Adrenal gland (tissue), 19 donors: ENCODE data around the gene CCL11. TPM values are rescaled to one million over a fixed set of nuclear protein-coding genes. Genes with fewer than 3 reads are reported as not detected.

ENCODE experiments used
- DNase-seq, 7 donors: peaks; one replicate each; pipeline ENCODE4 v3.0.0-alpha.2; 2019 to 2020
- H3K27ac ChIP-seq, 5 donors: fragments of 200-600 bp; sonication (generic) in 4 of 5; 1 replicate in 3 of 5; 2 replicates in 2 of 5; pipeline versions ENCODE4 v1.5.1 to v1.8.0; 2016 to 2020; ENCODE audit warnings: mild to moderate bottlenecking in 1 of 5
- H3K27me3 ChIP-seq: fragments of 200-600 bp; 2 replicates; pipeline ENCODE4 v1.8.0; 2021
- H3K36me3 ChIP-seq, 2 donors: fragments of 200-600 bp; replicated peaks in 1 of 2; 1 replicate in 1 of 2; 2 replicates in 1 of 2; pipeline versions ENCODE4 v1.5.1 to v1.8.0; 2018 to 2022
- H3K4me1 ChIP-seq, 2 donors: fragments of 200-600 bp; replicated peaks in 1 of 2; 1 replicate in 1 of 2; 2 replicates in 1 of 2; pipeline versions ENCODE4 v1.5.1 to v1.8.0; 2018 to 2021
- H3K4me3 ChIP-seq, 4 donors: fragments of 200-600 bp; sonication (generic) in 3 of 4; one replicate each; pipeline ENCODE4 v1.5.1; 2016 to 2018
- H3K9me3 ChIP-seq, 3 donors: fragments of 200-600 bp; sonication (generic) in 1 of 3; replicated peaks in 1 of 3; 1 replicate in 2 of 3; 2 replicates in 1 of 3; pipeline versions ENCODE4 v1.5.1 to v1.8.0; 2016 to 2021
- POLR2A ChIP-seq, 2 donors: fragments of 450-650 bp; IDR thresholded peaks; one replicate each; pipeline ENCODE4 v1.6.1; 2017; ENCODE audit warnings: antibody characterized with exemption in 2 of 2, mild to moderate bottlenecking in 2 of 2, moderate library complexity in 1 of 2
- WGBS, 4 donors: extraction: QIAGEN DNeasy Blood & Tissue Kit in 2 of 4; methylation state at CpG; one replicate each; pipeline versions ENCODE4 v1.1.5 to v1.1.7; 2013 to 2017; 5-methylcytosine and 5-hydroxymethylcytosine counted together
- intact Hi-C, 2 donors: fragments of 100-400 bp; cut with DNase I; formaldehyde crosslinking; loops; one replicate each; pipeline versions ENCODE4 v1.14.1 to v1.15.0; 2022 to 2023
- long read RNA-seq, 10 donors: library from polyadenylated mRNA in 3 of 10; unstranded in 2 of 10; stranded (forward) in 1 of 10; transcript quantifications; one replicate each; pipeline ENCODE4 v2.0.0 and lab custom pipeline, GENCODE V29; 2021 to 2026
- polyA plus RNA-seq, 3 donors: library from polyadenylated mRNA; stranded (reverse); fragments of 200-250 nt in 2 of 3; fragments of 350-450 nt in 1 of 3; fragmentation: Illumina TruSeq in 1 of 3; extraction: RNeasy Lipid Tissue Mini Kit (QIAGEN cat#74804) in 1 of 3; gene quantifications; one replicate each; pipeline ENCODE4 v1.2.3, GENCODE V29; 2013 to 2014
- total RNA-seq, 9 donors: library from RNA; depleted of rRNA in 4 of 9; stranded (reverse); fragments of >200 nt in 4 of 9; fragments of 120-200 nt in 1 of 9; fragmentation: NEBNext Ultra II Directional in 1 of 9; extraction: Animal tissue kit (Norgen Biotek cat#: 25700) in 1 of 9; gene quantifications; one replicate each; pipeline versions ENCODE4 v1.1.0 to v1.2.4, GENCODE V29; 2013 to 2023
- TF ChIP-seq, protein P1 (sequence below), 6 experiments: fragments of 450-650 bp in 4 of 6; fragments of 200-600 bp in 2 of 6; sonication (generic) in 1 of 6; IDR thresholded peaks; 1 replicate in 5 of 6; 2 replicates in 1 of 6; pipeline versions ENCODE4 v1.5.1 to v1.8.0; 2016 to 2021; ENCODE audit warnings: antibody characterized with exemption in 6 of 6, mild to moderate bottlenecking in 2 of 6, moderate library complexity in 1 of 6
- donor health status: healthy with polysubstance abuse.
- donor health status: Bipolar disorder and iron deficiency.
- donor health status: DM: yes; HTN: yes; CAD: no.
- donor health status: DM: no; HTN: no; CAD: no.
- donor health status: DM: no; HTN: no; CAD: no.
- donor health status: DM: yes; HTN: yes; CAD: no.

The CCL11 gene
- total RNA-seq (under 1 TPM in 2 of 9 donors, not detected in 7; 0.36 to 0.53 TPM), polyA plus RNA-seq (under 1 TPM; 0.24 to 0.88 (median 0.56) TPM)
- long read RNA-seq, donor 1: 0 reads
- long read RNA-seq, donor 2: 0 reads
- long read RNA-seq, donor 3: 0 reads
- long read RNA-seq, donor 4: 0 reads
- long read RNA-seq, donor 5, partial matches to known transcripts: 0 of 1 reads
- long read RNA-seq, donor 5, other reads (novel, unspliced or antisense): 0 of 1 reads
- long read RNA-seq, donor 6: 0 reads
- long read RNA-seq, donor 7: 0 reads
- long read RNA-seq, donor 8: 0 reads
- long read RNA-seq, donor 9: 0 reads
- long read RNA-seq, donor 10: 0 reads

DNA sequence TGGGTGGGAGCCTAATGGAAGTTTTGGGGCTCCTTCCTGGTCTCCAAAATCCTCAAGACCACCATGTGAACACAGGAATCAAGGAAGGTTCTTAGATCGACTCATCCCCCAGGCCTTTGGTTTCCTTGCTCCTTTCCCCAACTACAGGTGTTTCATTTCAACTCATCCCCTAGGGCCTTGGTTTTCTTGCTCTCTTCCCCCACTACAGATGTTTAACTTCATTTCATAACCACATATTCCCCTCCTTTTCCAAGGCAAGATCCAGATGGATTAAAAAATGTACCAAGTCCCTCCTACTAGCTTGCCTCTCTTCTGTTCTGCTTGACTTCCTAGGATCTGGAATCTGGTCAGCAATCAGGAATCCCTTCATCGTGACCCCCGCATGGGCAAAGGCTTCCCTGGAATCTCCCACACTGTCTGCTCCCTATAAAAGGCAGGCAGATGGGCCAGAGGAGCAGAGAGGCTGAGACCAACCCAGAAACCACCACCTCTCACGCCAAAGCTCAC is at the start of gene CCL11:
Gene CCL11 (plus strand): TSS at position 457 of the 507 bp plus-strand sequence. CDS start 67 bp downstream, outside the sequence.
- Histone ChIP-seq H3K9me3 (no peaks in the 10 kb centered on the region), H3K4me3 (no peak within 1 kb of the TSS), H3K27ac (no peak within 1 kb of the TSS), H3K4me1 (no peaks in the 10 kb centered on the region), H3K36me3 (no peaks in the 10 kb centered on the region), H3K27me3 (no peaks in the 10 kb centered on the region)
- DNase-seq: no peak
- intact Hi-C loops: no loop called here
- TF ChIP-seq, protein P1, sequence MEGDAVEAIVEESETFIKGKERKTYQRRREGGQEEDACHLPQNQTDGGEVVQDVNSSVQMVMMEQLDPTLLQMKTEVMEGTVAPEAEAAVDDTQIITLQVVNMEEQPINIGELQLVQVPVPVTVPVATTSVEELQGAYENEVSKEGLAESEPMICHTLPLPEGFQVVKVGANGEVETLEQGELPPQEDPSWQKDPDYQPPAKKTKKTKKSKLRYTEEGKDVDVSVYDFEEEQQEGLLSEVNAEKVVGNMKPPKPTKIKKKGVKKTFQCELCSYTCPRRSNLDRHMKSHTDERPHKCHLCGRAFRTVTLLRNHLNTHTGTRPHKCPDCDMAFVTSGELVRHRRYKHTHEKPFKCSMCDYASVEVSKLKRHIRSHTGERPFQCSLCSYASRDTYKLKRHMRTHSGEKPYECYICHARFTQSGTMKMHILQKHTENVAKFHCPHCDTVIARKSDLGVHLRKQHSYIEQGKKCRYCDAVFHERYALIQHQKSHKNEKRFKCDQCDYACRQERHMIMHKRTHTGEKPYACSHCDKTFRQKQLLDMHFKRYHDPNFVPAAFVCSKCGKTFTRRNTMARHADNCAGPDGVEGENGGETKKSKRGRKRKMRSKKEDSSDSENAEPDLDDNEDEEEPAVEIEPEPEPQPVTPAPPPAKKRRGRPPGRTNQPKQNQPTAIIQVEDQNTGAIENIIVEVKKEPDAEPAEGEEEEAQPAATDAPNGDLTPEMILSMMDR (IDR thresholded peaks at IDR 0.05): no peak
- TF ChIP-seq POLR2A (IDR thresholded peaks at IDR 0.05): no peak
- WGBS, 4 donors: 57 to 73% (median 66%) methylated on average over 4 of the region's 4 CpGs

DNA sequence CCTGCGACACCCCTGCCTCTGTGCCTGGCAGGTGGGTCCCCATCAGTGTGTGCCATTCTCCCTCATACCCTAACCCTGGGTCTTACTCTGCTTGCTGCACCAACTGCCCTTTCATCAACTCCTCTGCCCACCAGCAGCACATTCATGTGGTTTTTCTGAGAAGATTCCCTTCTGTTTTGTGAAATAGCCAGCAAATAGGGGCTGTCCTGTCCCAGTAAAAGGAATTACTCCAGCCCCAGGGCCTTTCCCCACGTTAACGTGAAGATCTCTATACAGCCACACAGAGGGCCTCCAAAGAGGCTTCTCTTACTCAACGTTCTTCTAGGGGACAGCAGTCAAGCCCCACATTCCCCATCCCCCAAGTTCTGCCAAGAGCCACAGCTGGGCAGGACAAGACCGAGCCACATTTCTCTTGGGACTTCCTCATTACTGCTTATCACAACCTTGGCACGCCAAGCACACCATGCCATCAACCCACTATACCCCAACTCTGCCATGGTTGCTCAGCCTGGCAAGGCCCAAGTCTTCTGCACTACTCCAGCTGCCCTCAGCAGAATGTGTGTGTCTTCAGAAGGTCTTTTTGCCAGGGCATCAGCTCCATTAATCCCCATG is 49.2 kb upstream of the CCL11 start:
- Histone ChIP-seq H3K4me1 (peaks cover 15 to 38% of the 10 kb centered on the region in 2 donors), H3K27ac (peak overlapping the region in 2 of 5 donors; percentile 27 to 67), H3K27me3 (no peaks in the 10 kb centered on the region), H3K4me3 (no peak overlapping the region), H3K9me3 (no peaks in the 10 kb centered on the region), H3K36me3 (no peaks in the 10 kb centered on the region)
- intact Hi-C loops: no loop called here
- no peak for DNase-seq
- WGBS, 4 donors: 72 to 80% (median 78%) methylated on average over 5 to 6 of the region's 6 CpGs
- TF ChIP-seq POLR2A (IDR thresholded peaks at IDR 0.05): no peak
- TF ChIP-seq, protein P1 (IDR thresholded peaks at IDR 0.05): no peak

DNA sequence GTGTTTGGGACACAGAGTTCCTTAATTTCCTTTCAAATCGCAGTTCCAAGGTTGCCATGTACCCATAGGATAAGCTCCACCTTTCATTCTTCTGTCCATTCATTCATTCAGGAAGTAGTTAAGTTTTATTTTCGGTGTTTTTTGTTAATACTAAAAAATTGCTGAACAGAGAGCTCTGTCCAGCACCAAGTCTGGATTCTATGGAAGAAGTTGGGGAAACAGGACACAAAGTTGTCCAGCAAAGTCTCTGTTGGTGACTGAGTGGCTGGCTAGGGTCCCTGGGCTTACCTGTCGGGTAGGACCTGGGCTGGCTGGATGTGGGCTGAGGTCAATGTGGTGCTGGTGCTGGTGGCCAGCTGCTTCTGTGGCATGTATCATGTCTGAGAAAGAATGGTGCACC is 48.1 kb upstream of the CCL11 start:
- Histone ChIP-seq H3K4me3 (no peak overlapping the region), H3K36me3 (no peaks in the 10 kb centered on the region), H3K4me1 (peaks cover 19 to 47% of the 10 kb centered on the region in 2 donors), H3K9me3 (no peaks in the 10 kb centered on the region), H3K27ac (no peak overlapping the region), H3K27me3 (no peaks in the 10 kb centered on the region)
- TF ChIP-seq POLR2A (IDR thresholded peaks at IDR 0.05): no peak
- TF ChIP-seq, protein P1 (IDR thresholded peaks at IDR 0.05): no peak
- no peak for DNase-seq
- intact Hi-C loops: no loop called here
- WGBS, 4 donors: 79 to 94% (median 85%) methylated on average over 3 of the region's 3 CpGs

DNA sequence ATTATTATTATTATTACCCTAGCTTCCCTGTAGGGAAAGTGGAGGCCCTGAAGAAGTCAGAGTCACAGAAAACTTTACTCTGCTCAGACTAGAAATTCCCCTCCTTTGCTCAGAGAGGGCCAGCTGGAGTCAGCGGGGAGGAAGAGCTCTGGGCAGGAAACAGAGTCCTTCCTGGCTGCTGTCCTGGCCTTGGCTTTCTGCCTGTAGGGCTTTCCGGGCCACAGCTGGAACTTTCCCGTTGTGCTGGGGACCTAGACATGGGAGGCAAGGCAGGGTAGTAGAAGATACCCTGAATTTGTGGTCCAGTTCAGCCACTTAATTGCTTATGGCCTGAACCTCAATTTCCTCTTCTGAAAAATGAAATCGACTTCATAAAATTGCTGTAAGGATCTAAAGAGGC is 44.5 kb upstream of the CCL11 start:
- intact Hi-C loops: no loop called here
- DNase-seq: peak in 6 of 7 donors; percentile 50 to 74 (median 60)
- H3K4me3 ChIP-seq: no peak overlapping the region
- peaks cover 10 to 48% of the 10 kb centered on the region in 2 donors for H3K4me1 ChIP-seq
- WGBS, 4 donors: 15 to 19% (median 16%) methylated on average over 4 of the region's 4 CpGs
- TF ChIP-seq, protein P1 (IDR thresholded peaks at IDR 0.05): no peak
- TF ChIP-seq POLR2A (IDR thresholded peaks at IDR 0.05): no peak
- no peaks in the 10 kb centered on the region for H3K9me3 ChIP-seq
- H3K27me3 ChIP-seq: no peaks in the 10 kb centered on the region
- no peaks in the 10 kb centered on the region for H3K36me3 ChIP-seq
- peak overlapping the region in 2 of 5 donors; percentile 9 to 54 for H3K27ac ChIP-seq
